BJ (cell line): ENCODE measurements around the gene LYST. TPM values are rescaled to one million over a fixed set of nuclear protein-coding genes. Genes with fewer than 3 reads are reported as not detected.

Experiments
- CTCF ChIA-PET: fragments of 350-600 bp; formaldehyde crosslinking; extraction: SDS; loops from one replicate; lab custom pipeline; 2021; ENCODE audit warnings: antibody characterized with exemption, inconsistent platforms; lab: Yijun Ruan, JAX
- POLR2A ChIA-PET: fragments of 300-600 bp; sonication (Branson Sonifier 250); formaldehyde crosslinking; extraction: SDS; loops from one replicate; lab custom pipeline; 2021; ENCODE audit warnings: antibody characterized with exemption; lab: Charles Lee
- DNase-seq: peaks from one replicate; pipeline ENCODE4 v3.0.0-alpha.2; 2011; ENCODE audit warnings: low read depth
- H3K27me3 ChIP-seq: 2 replicates; pipeline ENCODE4 v1.6.0; 2011; ENCODE audit warnings: low read length; ENCODE audit not compliant: control insufficient read depth, insufficient read depth
- H3K36me3 ChIP-seq: 2 replicates; pipeline ENCODE4 v1.5.1; 2011; ENCODE audit warnings: low read length; ENCODE audit not compliant: control insufficient read depth, insufficient read depth
- H3K4me3 ChIP-seq: 2 replicates; pipeline ENCODE4 v1.5.1; 2011; ENCODE audit warnings: low read depth, mild to moderate bottlenecking, control low read depth, low read length
- CTCF ChIP-seq: IDR thresholded peaks from 2 replicates; pipeline ENCODE4 v1.5.1; 2011; ENCODE audit warnings: low read depth, mild to moderate bottlenecking, control low read depth, inconsistent platforms, low read length, moderate library complexity; ENCODE audit not compliant: insufficient read depth
- polyA plus RNA-seq: library from polyadenylated mRNA; depleted of rRNA; stranded (reverse); fragments of >200 nt; gene quantifications from 2 replicates; pipeline ENCODE4 v1.2.3, GENCODE V29; 2011

The LYST gene
- polyA plus RNA-seq, 1 experiment: 7.2 TPM

GRCh38 chr1:235657747-235658526 is 208.8 kb downstream of the LYST start:
- H3K36me3 ChIP-seq: no peaks in the 10 kb centered on the region
- ChIA-PET POLR2A (no interaction called here), CTCF (interaction anchor here (0.8 to 1.4 kb wide), 2 partner anchors 158 to 314 kb away, joined by 3 to 4 read pairs; no protein-coding TSS in a partner anchor)
- no peaks in the 10 kb centered on the region; the same call in 1 of the 2 replicates for H3K27me3 ChIP-seq
- H3K4me3 ChIP-seq: no peak overlapping the region
- DNase-seq: no peak
- TF ChIP-seq CTCF: no peak

- no peak for TF ChIP-seq CTCF
- DNase-seq: no peak
- CTCF ChIA-PET: interaction anchor here (0.8 to 1.4 kb wide), 2 partner anchors 157 to 315 kb away, joined by 3 to 4 read pairs; no protein-coding TSS in a partner anchor
- POLR2A ChIA-PET: no interaction called here
- Histone ChIP-seq H3K36me3 (no peaks in the 10 kb centered on the region), H3K27me3 (no peaks in the 10 kb centered on the region; the same call in 1 of the 2 replicates), H3K4me3 (no peak overlapping the region)
These were observed 209.4 kb downstream of the LYST start for GRCh38 chr1:235657269-235657668.

GRCh38 chr1:235652364-235652763 is 214.3 kb downstream of the LYST start:
- Histone ChIP-seq H3K4me3 (no peak overlapping the region), H3K27me3 (peaks cover 10% of the 10 kb centered on the region), H3K36me3 (no peaks in the 10 kb centered on the region)
- POLR2A ChIA-PET: no interaction called here
- no peak for TF ChIP-seq CTCF
- CTCF ChIA-PET: no interaction called here
- DNase-seq: no peak

GRCh38 chr1:235651170-235651806 is 215.4 kb downstream of the LYST start:
- H3K36me3 ChIP-seq: no peaks in the 10 kb centered on the region
- peaks cover 11% of the 10 kb centered on the region for H3K27me3 ChIP-seq
- H3K4me3 ChIP-seq: no peak overlapping the region
- no peak for TF ChIP-seq CTCF
- POLR2A ChIA-PET: no interaction called here
- CTCF ChIA-PET: no interaction called here
- no peak for DNase-seq
